Measurements from ENCODE around the gene BSN.

Gene BSN

DNA sequence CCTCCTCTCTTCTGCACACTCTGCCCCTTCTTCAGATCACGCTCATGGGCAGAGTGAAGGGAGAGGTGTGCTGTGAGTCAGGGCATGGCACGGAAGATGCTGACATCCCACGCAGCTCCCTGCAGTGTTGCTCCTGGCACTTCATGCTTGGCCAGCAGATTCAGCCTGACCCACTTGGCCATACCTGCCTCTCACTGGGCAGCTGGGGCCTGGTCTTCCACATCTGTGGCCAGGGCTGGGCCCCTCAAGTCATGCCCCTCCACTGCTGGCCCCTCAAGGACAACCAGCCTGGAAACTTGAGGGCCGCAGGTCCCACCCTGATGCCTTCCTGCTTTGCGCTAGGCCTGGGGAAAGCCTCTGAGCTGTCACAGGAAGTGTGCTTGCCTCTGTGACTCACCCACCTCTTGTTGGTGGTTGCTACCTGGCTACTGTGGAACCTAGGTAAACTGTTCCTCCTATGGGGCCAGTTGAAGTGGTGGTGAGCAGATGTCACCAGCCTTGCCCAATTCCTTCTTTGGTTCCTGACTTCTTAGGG lies 48.7 kb downstream of the BSN start:
- no peak for DNase-seq

DNA sequence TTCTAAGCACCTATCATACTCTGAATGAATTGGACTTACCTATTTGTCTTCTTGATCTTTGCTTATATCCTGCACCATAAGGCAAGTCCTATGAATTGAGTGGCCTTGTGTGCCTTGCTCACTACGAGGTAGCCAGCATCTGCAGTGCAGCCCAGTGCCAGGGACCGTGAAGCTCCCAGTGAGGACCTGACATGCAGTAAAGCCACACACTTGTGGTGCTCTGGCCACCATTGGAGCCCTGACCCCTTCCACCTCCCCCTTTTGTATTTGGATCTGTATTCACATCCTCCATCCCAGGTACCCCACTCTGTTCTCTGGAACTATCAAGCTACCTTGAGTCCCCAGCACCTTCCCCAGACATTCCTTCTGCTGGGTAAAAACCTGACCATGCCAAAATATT lies 52.1 kb downstream of the BSN start:
- no peak for DNase-seq

DNA sequence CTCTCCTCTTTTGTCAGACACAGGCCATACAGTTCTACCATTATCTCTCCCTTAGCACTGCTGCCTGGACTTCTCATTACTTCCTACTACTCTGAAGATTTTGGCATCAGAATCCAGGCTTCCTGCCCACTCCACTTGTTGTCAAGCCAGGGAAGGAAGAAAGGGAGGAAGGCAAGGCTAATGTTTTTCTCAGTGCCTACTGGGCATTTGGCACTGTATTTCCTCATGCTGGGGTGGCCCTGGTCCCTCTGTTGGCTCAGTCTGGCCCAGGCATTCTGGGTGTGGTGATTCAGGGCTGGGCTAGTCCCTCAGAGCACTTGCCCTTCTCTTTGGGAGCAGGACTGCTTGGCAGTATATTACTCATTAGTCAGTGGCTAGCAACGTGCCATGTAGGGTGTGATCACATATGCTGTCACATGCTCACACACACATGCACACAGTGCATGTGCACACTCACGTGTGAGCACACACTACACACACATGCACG lies 52.9 kb downstream of the BSN start:
- DNase-seq = no peak

DNA sequence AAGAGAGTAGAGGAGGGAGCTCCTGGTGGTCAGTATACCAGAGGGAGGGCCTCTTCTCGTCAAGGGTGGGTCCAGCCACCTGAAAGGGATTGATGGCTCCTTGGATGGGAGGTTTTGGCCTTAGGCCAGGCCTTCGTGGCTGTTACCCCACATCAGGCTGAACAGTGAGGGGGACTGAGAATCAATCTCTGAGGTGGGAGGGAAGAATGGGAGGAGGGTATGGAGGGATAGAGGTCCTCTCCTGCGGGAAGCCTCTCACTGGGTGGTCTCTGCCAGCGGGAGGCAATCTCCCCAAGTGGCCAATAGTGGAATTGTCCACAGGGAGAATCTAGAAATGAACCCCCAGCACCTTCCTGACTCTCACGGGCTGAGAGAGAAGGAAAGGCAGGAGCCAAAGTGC lies 53.5 kb downstream of the BSN start:
- no peak for DNase-seq

DNA sequence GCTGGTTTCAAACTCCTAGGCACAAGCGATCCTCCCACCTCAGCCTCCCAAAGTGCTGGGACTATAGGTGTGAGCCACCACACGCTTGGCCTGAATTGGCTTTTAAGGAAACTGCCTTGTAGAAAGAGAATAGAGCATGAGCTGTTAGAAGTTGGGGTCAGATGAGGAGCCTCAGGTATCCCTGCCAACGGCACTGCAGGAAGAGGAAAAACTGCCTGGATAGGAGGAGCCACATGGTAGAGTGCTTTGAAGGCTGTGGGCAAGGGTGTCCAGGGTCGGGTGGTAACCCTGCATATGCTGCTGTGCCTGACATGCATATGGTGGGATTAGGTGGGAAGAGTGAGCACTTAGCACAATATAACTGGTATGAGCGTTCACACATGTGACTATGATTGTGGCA lies 55.0 kb downstream of the BSN start:
- DNase-seq = no peak

DNA sequence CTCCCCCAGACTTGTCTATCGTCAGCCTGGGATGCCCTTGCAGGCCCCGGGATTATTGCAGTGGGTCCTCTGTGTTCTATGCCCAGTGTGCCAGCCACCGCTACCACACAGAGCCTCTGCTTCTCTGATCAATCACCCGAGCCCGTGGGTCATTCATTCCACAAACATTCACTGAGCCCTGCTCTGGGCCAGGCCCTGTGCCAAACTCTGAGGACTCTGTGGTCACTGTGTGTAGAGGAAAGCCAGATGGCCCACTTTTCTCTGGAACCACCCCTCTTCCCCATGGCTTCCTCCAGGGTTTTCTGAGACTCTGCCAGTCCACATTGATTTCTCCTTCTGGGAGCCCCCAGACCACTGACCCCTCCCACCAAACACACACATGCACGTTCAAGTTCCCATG lies 55.5 kb downstream of the BSN start:
- DNase-seq = no peak

DNA sequence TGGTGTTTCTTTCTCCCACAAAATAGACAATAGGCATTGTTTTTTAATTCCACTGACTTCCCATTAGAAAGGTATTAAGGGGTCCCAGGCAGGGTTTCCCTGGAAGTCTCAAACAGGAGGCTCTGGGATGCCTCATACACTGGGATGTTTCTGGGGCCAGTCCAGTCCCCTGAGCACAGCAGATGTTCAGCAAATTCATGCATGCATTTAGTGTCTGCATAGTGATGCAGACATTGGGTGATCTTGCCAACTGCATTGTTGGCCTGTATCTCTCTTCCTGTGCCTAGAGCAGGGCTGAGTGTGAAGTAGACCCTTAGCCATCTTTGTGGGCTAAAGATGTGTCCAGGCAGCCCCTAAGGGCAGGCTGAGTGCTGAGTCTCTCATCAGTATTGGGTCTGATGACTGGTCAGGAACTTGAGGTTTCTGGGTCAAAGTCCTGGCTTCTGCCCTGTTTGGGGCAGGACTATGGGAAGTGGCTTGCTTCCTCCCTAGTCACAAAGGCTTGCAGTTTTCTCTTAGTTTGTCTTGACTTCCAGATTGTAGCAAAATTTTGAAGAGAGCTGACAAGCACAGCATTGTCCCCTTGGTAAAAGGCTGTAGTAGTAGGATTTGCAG lies 56.5 kb downstream of the BSN start:
- DNase-seq = no peak

DNA sequence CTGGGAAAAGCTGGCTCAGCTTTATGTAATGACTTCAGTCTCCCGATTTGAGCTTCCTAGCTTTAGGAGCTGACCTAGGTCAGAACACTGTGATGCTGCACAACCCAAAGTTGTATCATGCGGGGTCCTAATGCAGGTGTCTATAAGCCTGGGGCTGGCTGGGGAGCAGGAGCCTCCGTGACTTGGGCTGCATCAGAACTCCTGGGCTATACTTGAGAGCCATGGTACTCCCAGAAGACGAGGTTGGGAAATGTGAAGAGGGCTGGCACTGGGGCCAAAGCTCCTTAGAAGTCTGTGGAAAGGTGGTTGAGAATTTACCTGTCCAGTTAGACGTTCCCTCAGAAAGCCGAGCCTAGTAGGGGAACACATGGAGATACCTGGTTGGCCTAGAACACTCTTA lies 57.0 kb downstream of the BSN start:
- no peak for DNase-seq

DNA sequence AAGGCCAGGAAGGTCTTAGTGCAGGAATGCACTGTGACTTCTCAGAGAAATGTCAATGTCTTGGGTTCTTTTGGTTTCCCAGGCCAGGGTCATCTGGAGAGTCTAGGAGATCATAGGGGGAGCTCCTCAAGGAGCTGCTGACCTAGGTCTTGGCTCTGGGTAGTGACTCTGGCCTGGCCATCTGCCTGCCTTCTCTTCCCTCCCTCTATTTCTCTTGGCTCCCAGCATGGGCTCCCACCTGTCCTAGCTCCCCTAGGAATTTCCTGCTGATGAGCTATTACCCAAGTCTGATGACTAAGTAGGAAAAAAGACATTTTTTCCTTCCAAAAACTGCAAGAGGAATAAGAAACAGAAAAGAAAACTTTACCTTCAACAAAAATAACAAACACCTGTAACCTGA lies 57.4 kb downstream of the BSN start:
- no peak for DNase-seq

DNA sequence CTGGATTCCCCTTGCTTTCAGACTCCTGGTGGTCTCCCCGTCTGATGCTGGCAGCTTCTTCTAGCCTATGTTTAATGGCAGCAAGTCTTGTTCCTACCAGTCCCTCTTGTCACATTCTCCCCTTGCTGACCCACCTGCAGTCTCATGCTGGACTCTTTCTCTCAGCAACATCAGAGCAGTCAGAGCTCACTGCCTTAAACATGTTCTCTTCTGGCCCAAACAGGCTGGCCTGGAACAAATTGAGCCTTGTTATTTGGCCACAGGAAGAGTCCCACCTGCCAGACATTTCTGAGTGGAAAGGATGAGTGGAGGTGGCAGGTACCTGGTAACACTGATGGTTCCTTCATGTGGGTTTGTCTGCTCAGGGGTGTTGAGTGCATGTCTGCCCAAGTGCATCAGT lies 60.7 kb downstream of the BSN start:
- no peak for DNase-seq

DNA sequence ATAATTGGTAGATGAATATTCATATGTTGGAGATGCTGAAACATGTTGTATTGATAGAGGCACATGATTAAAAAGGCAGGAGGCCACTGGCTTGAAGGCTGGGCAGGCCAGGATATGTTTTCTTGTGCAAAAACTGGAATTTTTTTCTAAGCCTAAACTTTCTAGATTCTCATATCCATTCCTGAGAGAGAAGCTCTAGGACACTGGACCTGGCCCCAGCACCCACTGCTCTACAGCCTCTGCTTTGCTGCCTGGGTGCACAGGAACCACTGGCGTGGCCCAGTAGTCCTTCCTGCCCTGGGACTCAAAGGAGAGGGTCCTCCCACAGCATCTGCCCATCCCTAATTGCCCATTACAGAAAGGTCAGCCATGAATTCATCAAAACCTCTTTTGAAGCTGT lies 61.8 kb downstream of the BSN start:
- no peak for DNase-seq

DNA sequence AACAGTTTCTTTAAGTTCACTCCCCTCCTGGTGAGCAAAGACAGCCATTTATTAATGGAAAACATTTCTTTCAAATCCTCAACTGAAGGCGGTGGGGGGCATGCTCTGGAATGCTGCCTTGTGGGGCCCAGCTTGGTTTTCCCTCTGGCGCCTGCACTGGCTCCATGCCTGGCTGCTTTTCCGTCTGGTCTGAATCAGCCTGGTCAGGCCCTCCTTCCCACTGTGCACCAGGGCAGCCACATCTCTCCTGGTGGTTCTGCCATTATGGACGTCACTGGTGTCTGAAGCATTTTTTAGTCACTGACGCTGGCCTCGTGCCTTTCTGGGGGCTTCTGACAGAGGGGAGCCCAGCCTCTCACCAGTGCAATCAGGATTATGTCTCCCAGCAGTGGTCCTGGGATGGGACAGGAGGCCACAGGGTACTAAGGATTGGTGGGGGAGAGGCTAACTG lies 62.2 kb downstream of the BSN start:
- no peak for DNase-seq

DNA sequence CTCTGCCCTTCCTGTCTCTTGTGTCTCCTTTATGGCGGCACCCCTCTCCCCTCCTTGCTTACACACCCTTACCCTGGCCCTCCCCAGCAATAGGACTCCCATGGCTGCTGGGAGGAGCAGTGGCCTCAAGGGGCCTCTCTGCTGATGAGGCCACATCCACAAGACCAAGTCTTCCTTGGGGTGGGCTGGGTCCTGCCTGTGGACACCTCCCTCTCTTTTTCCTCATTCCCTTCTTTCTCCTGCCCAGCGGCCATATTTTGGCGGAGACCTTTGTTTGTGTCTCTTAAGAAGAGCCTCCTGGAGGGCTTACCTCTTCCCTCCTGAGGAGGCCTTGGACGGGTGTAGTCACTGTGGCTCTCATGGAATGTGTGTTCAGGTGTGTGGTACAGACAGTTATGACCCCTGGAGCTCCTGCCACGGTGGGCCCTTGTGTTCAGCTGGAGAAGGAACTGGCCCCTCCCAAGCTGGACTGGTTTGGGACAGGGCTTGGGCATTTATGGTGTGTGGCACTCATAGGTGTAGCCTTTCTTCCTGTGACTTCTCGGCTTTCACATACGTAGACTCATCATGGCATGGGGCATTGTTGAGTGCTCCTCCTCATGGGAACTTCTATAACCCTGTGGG lies 63.2 kb downstream of the BSN start:
- DNase-seq = no peak

DNA sequence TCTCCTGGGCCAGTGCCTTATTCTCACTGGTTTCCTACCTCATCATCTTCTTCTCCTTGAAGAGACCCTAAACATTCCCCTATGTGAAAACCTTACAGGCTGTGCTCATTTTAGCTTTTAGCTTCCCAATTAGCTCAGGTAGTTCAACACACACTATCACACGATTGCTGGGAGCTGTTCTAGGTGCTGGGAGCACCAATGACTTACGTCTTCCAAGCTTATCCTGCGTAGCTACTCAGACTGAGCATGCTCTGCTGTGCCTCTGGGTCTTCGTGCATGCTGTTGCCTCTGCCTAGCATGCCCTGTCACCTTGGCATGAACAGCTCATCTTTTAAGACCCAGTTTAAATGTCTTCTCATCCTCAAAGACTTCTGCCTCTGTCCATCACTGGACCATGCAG lies 64.1 kb downstream of the BSN start:
- no peak for DNase-seq

DNA sequence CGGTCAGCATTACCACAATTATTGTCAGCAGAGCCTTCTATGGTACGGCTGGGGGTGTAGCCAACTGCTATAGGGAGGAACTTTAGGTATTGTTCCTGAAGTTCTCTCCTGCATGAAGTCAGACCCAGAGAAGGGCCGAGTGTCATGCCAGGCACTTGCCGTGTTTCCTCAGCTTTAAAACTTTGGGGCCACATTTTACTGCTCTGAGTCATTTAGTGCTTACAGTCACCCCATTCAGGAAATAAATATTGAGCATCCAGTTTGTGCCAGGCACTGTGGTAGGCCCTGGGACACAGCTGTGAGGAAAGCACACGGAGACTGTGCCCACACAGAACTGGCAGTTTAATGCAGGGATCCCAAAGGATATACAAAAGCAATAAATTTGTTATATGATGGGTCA lies 65.4 kb downstream of the BSN start:
- DNase-seq = no peak

DNA sequence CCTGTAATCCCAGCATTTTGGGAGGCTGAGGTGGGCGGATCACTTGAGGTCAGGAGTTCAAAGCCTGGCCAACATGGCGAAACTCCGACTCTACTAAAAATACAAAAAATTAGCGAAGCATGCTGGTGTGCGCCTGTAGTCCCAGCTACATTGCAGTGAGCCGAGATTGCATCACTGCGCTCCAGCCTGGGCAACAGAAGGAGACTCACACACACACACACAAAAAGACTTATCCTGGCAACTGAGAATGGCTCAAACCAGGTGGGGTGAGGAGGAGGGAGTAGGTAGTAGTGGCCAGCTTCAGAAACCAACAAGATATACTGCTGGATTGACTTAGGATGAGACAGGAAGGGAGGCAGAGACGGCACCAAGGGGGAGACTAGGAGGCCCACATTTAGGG lies 66.5 kb downstream of the BSN start:
- no peak for DNase-seq

DNA sequence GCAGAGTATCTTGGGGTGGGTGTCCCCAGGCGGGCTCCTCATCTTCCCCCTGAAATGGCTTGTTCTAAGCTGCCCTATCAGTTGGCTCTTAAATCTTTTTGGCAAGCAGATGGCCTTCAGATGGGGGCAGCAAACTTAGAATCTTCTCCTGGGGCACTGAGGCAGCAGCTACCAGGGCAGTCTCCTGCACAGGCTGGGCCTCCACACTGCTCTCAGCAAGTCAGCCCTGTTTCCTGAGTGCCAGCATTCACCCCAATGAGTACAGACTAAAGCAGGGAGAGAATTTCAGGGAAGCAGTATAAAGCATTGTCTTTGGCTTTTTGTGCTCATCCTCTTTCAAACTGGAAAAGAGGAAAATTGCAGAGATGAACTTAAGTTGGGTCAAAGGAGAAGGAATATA lies 68.8 kb downstream of the BSN start:
- no peak for DNase-seq

DNA sequence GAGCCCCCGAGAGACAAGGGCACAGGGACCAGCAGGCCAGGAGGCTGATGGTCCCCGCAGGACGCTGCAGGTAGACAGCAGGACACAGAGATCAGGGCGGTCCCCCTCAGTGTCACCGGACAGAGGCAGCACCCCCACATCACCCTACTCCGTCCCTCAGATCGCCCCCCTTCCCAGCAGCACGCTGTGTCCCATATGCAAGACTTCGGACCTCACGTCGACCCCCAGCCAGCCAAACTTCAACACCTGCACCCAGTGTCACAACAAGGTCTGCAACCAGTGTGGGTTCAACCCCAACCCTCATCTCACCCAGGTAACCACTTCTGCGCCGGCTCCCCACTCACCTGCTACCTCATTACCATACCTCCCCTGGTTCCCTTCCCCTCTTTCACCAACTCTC lies 70.8 kb downstream of the BSN start:
- no peak for DNase-seq

DNA sequence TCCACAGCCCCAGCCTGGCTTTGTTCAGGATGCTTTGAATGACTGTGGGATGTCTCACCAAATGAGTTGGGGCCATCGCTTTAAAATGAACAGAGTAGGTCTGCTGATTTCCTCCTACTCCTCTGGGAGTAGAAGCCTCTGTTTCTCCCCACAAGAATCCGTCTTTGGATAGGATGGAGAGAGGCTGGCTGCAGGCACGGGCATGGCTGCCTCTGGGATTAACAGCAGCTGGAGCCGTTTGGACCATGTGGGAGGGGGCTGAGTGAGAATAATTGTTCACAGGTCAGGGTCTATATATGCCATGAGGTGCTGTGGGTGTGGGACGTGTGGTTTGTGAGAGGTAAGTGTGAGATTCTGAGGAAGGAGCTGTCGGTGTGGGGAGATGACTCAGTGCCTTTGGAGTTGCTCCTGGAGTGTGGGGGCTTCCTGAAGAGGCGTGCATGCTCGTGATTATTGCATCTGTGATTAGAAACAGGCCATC lies 71.9 kb downstream of the BSN start:
- no peak for DNase-seq

DNA sequence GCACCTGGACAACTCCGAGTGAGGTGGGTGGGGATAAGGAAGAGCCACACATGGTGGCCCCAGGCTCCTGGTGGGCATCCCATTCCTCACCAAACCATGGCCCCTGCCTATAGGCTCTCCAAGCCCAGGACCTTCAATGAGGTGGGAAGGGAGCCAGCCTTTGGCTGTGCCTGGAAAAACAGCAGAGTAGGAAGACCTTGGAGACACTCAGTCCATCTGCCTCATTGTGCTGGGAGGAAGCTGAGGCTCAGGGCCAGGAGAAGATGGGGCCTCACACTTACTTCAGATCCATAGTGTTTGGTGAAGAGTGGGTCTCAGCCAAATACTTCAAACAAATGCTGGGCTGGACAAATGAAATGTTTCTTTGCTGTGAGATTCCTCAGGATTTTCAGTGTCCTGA lies 72.5 kb downstream of the BSN start:
- no peak for DNase-seq

DNA sequence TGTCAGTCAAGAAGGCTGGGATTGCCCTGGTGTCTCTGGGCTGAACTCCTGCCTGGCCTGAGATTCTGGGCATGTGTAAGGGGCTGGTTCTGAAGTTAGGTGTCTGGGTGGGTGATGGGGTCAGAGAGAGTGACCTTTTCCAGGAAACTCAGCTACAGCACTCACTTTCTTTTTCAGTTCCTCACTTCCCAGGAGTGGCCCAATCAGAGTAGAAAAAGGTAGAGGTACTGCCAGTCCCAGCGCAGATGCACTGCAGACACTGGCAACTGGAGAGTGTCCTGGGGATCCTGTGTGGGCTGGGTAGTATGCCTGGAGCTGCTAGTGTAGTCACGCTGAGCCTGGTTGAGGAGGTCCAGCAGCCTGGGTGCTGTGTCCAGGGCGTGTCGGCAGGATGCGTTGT lies 73.4 kb downstream of the BSN start:
- DNase-seq = no peak

DNA sequence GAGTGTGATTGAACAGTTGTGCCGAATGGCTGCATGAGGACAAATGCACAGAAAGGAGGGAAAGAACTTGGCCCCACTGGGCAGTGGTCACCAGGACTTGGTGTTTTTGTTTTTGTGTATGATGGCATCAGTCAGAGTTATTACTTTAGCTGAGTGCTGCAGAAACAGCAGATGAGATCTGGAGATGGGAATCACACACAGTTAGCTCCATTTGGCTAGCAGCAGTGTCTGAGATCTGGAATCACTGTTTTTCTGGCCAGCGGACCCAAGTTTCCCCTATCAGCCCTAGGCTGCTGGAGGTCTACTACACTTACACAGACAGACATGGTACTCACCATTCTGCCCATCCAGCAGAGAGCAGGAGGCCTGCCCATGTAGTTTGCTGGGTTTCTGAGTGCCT lies 74.0 kb downstream of the BSN start:
- no peak for DNase-seq

DNA sequence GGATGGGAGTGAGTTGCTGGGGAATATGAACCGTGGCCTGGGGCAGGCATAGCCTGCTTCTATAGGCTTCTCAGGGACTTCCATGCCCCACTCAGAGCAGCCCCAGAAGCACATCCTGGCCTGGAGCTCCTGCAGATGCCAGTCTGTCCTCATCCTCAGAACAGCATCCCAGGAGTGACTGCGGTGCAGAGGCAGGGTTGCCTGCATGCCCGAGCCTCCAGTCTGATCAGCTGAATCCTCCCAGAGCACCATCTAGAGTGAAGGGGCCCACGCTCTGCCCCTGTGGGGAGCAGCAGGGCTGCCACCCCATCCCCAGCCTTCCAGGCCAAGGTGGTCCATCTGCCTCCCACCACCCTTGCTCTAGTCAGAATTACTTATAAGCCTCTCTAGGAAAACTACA lies 75.2 kb downstream of the BSN start:
- DNase-seq = no peak

DNA sequence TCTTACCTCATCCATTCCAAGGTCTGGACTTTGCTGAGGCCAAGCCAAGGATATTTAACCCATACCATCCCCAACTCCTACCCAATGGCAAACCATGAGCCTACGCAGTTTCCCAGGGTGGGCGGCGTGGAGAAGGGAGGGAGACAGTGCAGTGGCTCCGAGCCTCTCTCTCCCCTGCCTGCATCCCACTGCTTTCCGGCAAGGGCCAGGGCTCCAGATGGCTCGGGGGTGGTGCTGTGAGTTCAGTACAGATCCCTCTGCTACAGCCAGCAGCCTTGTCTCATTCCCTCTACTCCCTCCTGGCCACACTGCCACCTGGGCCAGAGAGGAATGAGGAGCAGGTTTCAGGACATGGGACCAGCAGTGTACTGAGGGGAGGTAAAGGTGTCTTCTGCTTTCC lies 75.6 kb downstream of the BSN start:
- DNase-seq = no peak

DNA sequence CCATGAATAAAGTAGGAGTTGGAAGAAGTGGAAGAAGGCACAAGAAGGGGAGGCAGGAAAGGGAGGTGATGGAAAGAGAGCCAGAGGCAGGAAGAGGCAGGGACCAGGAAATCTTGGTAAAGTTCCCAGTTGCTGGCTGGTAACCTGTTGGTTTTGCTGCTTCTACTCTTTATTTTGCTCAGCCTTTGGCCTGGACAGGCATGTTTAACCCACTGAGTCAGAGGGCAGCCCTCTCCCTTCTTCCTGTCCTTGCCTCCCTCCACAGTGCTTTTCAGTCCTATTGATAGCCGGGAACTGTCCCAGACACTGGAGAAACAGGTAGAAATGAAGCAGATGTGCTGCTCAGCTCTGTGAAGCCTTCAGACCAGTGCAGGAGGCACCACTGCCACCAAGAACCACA lies 76.5 kb downstream of the BSN start:
- no peak for DNase-seq
